ENCODE measurements around the gene PRKCE. TPM values are rescaled to one million over a fixed set of nuclear protein-coding genes. Genes with fewer than 3 reads are reported as not detected.

Gene PRKCE
- total and polyA plus RNA-seq, 7 experiments from 2014 or later: 1.4 to 37.9 (median 19.5) TPM

GRCh38 chr2:46161911-46162310 is 510.4 kb downstream of the PRKCE start:
- no peak overlapping the region for H3K27ac ChIP-seq (ENCODE audit: low read depth, low read length)
- Mint-ChIP-seq H3K4me1 (peaks cover 0 to 11% (median 0%) of the 10 kb centered on the region in 7 donors), H3K27me3 (no peaks in the 10 kb centered on the region), H3K27ac (no peak overlapping the region), H3K4me3 (no peak overlapping the region), H3K36me3 (peaks cover 0 to 58% (median 27%) of the 10 kb centered on the region in 5 donors), H3K9me3 (peaks cover 0 to 2% (median 0%) of the 10 kb centered on the region in 11 donors)
- intact Hi-C loops (cut with micrococcal nuclease): no loop called here
- H3K4me1 ChIP-seq (ENCODE audit: control insufficient read depth in 2 of 2, insufficient read depth in 2 of 2, low read length in 2 of 2): no peaks in the 10 kb centered on the region
- no peaks in the 10 kb centered on the region for H3K9me3 ChIP-seq (ENCODE audit: control insufficient read depth in 2 of 3, low read length in 3 of 3)
- no peaks in the 10 kb centered on the region for H3K27me3 ChIP-seq (ENCODE audit: control insufficient read depth in 2 of 2, insufficient read depth in 2 of 2, low read length in 2 of 2)
- H3K36me3 ChIP-seq (ENCODE audit: control insufficient read depth in 2 of 3, insufficient read depth in 3 of 3, low read length in 3 of 3): no peaks in the 10 kb centered on the region
- no peak for ATAC-seq
- no peak for DNase-seq
- no peak overlapping the region for H3K4me3 ChIP-seq (ENCODE audit: low read length)
- POLR2A ChIA-PET: no interaction called here
- CTCF ChIA-PET: no interaction called here

GRCh38 chr2:46162329-46163097 is 511.0 kb downstream of the PRKCE start:
- H3K27ac Mint-ChIP-seq: no peak overlapping the region
- CTCF ChIA-PET: no interaction called here
- no peaks in the 10 kb centered on the region for H3K27me3 Mint-ChIP-seq

GRCh38 chr2:46163098-46163430 is 511.6 kb downstream of the PRKCE start:
- H3K27ac ChIP-seq (ENCODE audit: low read depth, low read length): no peak overlapping the region
- POLR2A ChIA-PET: interaction anchor here (0.7 kb wide), 1 partner anchor 87 kb away, joined by 4 read pairs; no protein-coding TSS in a partner anchor
- ATAC-seq: peak; percentile 61

More at GRCh38 chr2:46162329-46163097, 511.0 kb downstream of the PRKCE start:
- POLR2A ChIA-PET: no interaction called here
- Histone ChIP-seq H3K9me3 (ENCODE audit: control insufficient read depth in 2 of 3, low read length in 3 of 3) (no peaks in the 10 kb centered on the region), H3K27ac (ENCODE audit: low read depth, low read length) (no peak overlapping the region), H3K4me1 (ENCODE audit: control insufficient read depth in 2 of 2, insufficient read depth in 2 of 2, low read length in 2 of 2) (no peaks in the 10 kb centered on the region), H3K4me3 (ENCODE audit: low read length) (no peak overlapping the region), H3K36me3 (ENCODE audit: control insufficient read depth in 2 of 3, insufficient read depth in 3 of 3, low read length in 3 of 3) (no peaks in the 10 kb centered on the region), H3K27me3 (ENCODE audit: control insufficient read depth in 2 of 2, insufficient read depth in 2 of 2, low read length in 2 of 2) (no peaks in the 10 kb centered on the region)
- intact Hi-C loops (cut with micrococcal nuclease): no loop called here
- no peak for DNase-seq
- peaks cover 0 to 2% (median 0%) of the 10 kb centered on the region in 11 donors for H3K9me3 Mint-ChIP-seq
- H3K4me3 Mint-ChIP-seq: no peak overlapping the region
- ATAC-seq: peak; percentile 16
- peaks cover 0 to 11% (median 0%) of the 10 kb centered on the region in 7 donors for H3K4me1 Mint-ChIP-seq
- peaks cover 0 to 58% (median 26%) of the 10 kb centered on the region in 5 donors for H3K36me3 Mint-ChIP-seq

GRCh38 chr2:46163804-46164528 is 512.5 kb downstream of the PRKCE start:
- H3K9me3 Mint-ChIP-seq: peaks cover 0 to 2% (median 0%) of the 10 kb centered on the region in 11 donors
- H3K27me3 ChIP-seq (ENCODE audit: control insufficient read depth in 2 of 2, insufficient read depth in 2 of 2, low read length in 2 of 2): no peaks in the 10 kb centered on the region
- CTCF ChIA-PET: no interaction called here
- H3K4me1 Mint-ChIP-seq: peaks cover 0 to 11% (median 0%) of the 10 kb centered on the region in 7 donors
- POLR2A ChIA-PET: interaction anchor here (0.7 kb wide), 1 partner anchor 88 kb away, joined by 4 read pairs; no protein-coding TSS in a partner anchor
- no peak overlapping the region for H3K27ac Mint-ChIP-seq
- DNase-seq (no peak), ATAC-seq (no peak)
- H3K4me1 ChIP-seq (ENCODE audit: control insufficient read depth in 2 of 2, insufficient read depth in 2 of 2, low read length in 2 of 2): no peaks in the 10 kb centered on the region
- H3K27me3 Mint-ChIP-seq: no peaks in the 10 kb centered on the region
- no peak overlapping the region for H3K4me3 Mint-ChIP-seq
- no peaks in the 10 kb centered on the region for H3K36me3 ChIP-seq (ENCODE audit: control insufficient read depth in 2 of 3, insufficient read depth in 3 of 3, low read length in 3 of 3)
- no peak overlapping the region for H3K4me3 ChIP-seq (ENCODE audit: low read length)
- no peak overlapping the region for H3K27ac ChIP-seq (ENCODE audit: low read depth, low read length)
- peaks cover 0 to 51% (median 26%) of the 10 kb centered on the region in 5 donors for H3K36me3 Mint-ChIP-seq
- intact Hi-C loops (cut with micrococcal nuclease): no loop called here
- H3K9me3 ChIP-seq (ENCODE audit: control insufficient read depth in 2 of 3, low read length in 3 of 3): no peaks in the 10 kb centered on the region

More at GRCh38 chr2:46163098-46163430, 511.6 kb downstream of the PRKCE start:
- Histone ChIP-seq H3K27me3 (ENCODE audit: control insufficient read depth in 2 of 2, insufficient read depth in 2 of 2, low read length in 2 of 2) (no peaks in the 10 kb centered on the region), H3K9me3 (ENCODE audit: control insufficient read depth in 2 of 3, low read length in 3 of 3) (no peaks in the 10 kb centered on the region), H3K36me3 (ENCODE audit: control insufficient read depth in 2 of 3, insufficient read depth in 3 of 3, low read length in 3 of 3) (no peaks in the 10 kb centered on the region), H3K4me3 (ENCODE audit: low read length) (no peak overlapping the region), H3K4me1 (ENCODE audit: control insufficient read depth in 2 of 2, insufficient read depth in 2 of 2, low read length in 2 of 2) (no peaks in the 10 kb centered on the region)
- Mint-ChIP-seq H3K27ac (no peak overlapping the region), H3K4me1 (peaks cover 0 to 11% (median 0%) of the 10 kb centered on the region in 7 donors), H3K4me3 (no peak overlapping the region), H3K9me3 (peaks cover 0 to 2% (median 0%) of the 10 kb centered on the region in 11 donors), H3K36me3 (peaks cover 0 to 54% (median 26%) of the 10 kb centered on the region in 5 donors), H3K27me3 (no peaks in the 10 kb centered on the region)
- intact Hi-C loops (cut with micrococcal nuclease): no loop called here
- CTCF ChIA-PET: no interaction called here
- DNase-seq: no peak

GRCh38 chr2:46164529-46165301 is 513.2 kb downstream of the PRKCE start:
- Histone ChIP-seq H3K4me1 (ENCODE audit: control insufficient read depth in 2 of 2, insufficient read depth in 2 of 2, low read length in 2 of 2) (no peaks in the 10 kb centered on the region), H3K27me3 (ENCODE audit: control insufficient read depth in 2 of 2, insufficient read depth in 2 of 2, low read length in 2 of 2) (no peaks in the 10 kb centered on the region), H3K9me3 (ENCODE audit: control insufficient read depth in 2 of 3, low read length in 3 of 3) (no peaks in the 10 kb centered on the region), H3K4me3 (ENCODE audit: low read length) (no peak overlapping the region), H3K36me3 (ENCODE audit: control insufficient read depth in 2 of 3, insufficient read depth in 3 of 3, low read length in 3 of 3) (no peaks in the 10 kb centered on the region), H3K27ac (ENCODE audit: low read depth, low read length) (no peak overlapping the region)
- DNase-seq (no peak), ATAC-seq (no peak)
- Mint-ChIP-seq H3K27ac (no peak overlapping the region), H3K9me3 (peaks cover 0 to 2% (median 0%) of the 10 kb centered on the region in 11 donors), H3K4me3 (no peak overlapping the region), H3K36me3 (peaks cover 0 to 43% (median 20%) of the 10 kb centered on the region in 5 donors), H3K27me3 (no peaks in the 10 kb centered on the region), H3K4me1 (peaks cover 0 to 11% (median 0%) of the 10 kb centered on the region in 7 donors)
- POLR2A ChIA-PET: no interaction called here
- intact Hi-C loops (cut with micrococcal nuclease): no loop called here
- CTCF ChIA-PET: no interaction called here

- H3K27ac Mint-ChIP-seq: no peak overlapping the region
- intact Hi-C loops (cut with micrococcal nuclease): no loop called here
- no peaks in the 10 kb centered on the region for H3K27me3 Mint-ChIP-seq
- Histone ChIP-seq H3K4me3 (ENCODE audit: low read length) (no peak overlapping the region), H3K27me3 (ENCODE audit: control insufficient read depth in 2 of 2, insufficient read depth in 2 of 2, low read length in 2 of 2) (no peaks in the 10 kb centered on the region), H3K9me3 (ENCODE audit: control insufficient read depth in 2 of 3, low read length in 3 of 3) (no peaks in the 10 kb centered on the region), H3K4me1 (ENCODE audit: control insufficient read depth in 2 of 2, insufficient read depth in 2 of 2, low read length in 2 of 2) (no peaks in the 10 kb centered on the region), H3K36me3 (ENCODE audit: control insufficient read depth in 2 of 3, insufficient read depth in 3 of 3, low read length in 3 of 3) (no peaks in the 10 kb centered on the region), H3K27ac (ENCODE audit: low read depth, low read length) (no peak overlapping the region)
- CTCF ChIA-PET: no interaction called here
- ATAC-seq (no peak), DNase-seq (no peak)
- POLR2A ChIA-PET: no interaction called here
- H3K9me3 Mint-ChIP-seq: peaks cover 0 to 2% (median 0%) of the 10 kb centered on the region in 11 donors
- H3K4me3 Mint-ChIP-seq: no peak overlapping the region
- H3K4me1 Mint-ChIP-seq: peaks cover 0 to 10% (median 0%) of the 10 kb centered on the region in 7 donors
- peaks cover 0 to 36% (median 12%) of the 10 kb centered on the region in 5 donors for H3K36me3 Mint-ChIP-seq
Observed at GRCh38 chr2:46165916-46166315, 514.4 kb downstream of the PRKCE start.
